Vagina (tissue), 2 donors: ENCODE measurements around the gene ZNF836.

ENCODE experiments used
- POLR2A ChIP-seq, 2 donors: fragments of 450-650 bp; IDR thresholded peaks; one replicate each; pipeline ENCODE4 v1.6.1; 2017; ENCODE audit warnings: antibody characterized with exemption in 2 of 2, mild to moderate bottlenecking in 2 of 2, moderate library complexity in 2 of 2
- POLR2AphosphoS5 ChIP-seq, 2 donors: sonication (generic); formaldehyde crosslinking; IDR thresholded peaks; one replicate each; pipeline ENCODE4 v1.9.0; 2017; ENCODE audit warnings: antibody characterized with exemption in 2 of 2, mild to moderate bottlenecking in 2 of 2, low read depth in 1 of 2; ENCODE audit not compliant: insufficient read depth in 1 of 2
- TF ChIP-seq, protein P1 (sequence below), 3 experiments: fragments of 450-650 bp in 2 of 3; fragments of 200-600 bp in 1 of 3; sonication (generic) in 1 of 3; IDR thresholded peaks; one replicate each; pipeline ENCODE4 v1.5.1; 2017 to 2019; ENCODE audit warnings: antibody characterized with exemption in 3 of 3, mild to moderate bottlenecking in 2 of 3, moderate library complexity in 2 of 3

DNA sequence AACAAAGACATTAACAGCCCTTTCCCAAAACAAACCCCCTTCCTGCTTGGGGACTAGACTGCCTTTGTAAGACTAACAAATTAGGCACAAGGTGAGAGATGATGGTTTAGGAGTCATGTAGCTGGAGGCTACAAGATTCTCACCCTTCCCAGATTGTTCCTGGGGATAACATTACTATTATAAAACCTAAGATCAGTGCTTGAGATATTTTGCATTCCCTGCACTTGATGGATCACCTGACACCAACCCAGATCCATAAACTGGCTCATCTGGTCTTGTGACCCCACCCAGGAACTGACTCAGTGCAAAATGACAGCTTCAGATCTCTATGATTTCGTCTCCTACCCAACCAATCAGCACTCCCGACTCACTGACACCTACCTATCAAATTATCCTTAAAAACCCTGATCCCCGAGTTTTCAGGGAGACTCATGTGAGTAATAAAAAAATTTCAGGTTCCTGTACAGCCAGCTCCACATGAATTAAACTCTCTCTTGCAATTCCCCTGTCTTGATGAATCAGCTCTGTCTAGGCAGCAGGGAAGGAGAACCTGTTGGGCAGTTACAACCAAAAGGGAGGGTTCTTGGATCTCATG is 29.3 kb downstream of the ZNF836 start:
- TF ChIP-seq POLR2A (IDR thresholded peaks at IDR 0.05) (no peak), POLR2AphosphoS5 (IDR thresholded peaks at IDR 0.05; ENCODE audit: insufficient read depth in 1 of 2, low read depth in 1 of 2) (peak in 1 of 2 donors; percentile 72)
- TF ChIP-seq, protein P1, sequence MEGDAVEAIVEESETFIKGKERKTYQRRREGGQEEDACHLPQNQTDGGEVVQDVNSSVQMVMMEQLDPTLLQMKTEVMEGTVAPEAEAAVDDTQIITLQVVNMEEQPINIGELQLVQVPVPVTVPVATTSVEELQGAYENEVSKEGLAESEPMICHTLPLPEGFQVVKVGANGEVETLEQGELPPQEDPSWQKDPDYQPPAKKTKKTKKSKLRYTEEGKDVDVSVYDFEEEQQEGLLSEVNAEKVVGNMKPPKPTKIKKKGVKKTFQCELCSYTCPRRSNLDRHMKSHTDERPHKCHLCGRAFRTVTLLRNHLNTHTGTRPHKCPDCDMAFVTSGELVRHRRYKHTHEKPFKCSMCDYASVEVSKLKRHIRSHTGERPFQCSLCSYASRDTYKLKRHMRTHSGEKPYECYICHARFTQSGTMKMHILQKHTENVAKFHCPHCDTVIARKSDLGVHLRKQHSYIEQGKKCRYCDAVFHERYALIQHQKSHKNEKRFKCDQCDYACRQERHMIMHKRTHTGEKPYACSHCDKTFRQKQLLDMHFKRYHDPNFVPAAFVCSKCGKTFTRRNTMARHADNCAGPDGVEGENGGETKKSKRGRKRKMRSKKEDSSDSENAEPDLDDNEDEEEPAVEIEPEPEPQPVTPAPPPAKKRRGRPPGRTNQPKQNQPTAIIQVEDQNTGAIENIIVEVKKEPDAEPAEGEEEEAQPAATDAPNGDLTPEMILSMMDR (IDR thresholded peaks at IDR 0.05) = no peak
